ENCODE measurements around the gene PLXDC2.

Gene PLXDC2

GRCh38 chr10:20132816-20133215 is 316.6 kb downstream of the PLXDC2 start:
- no peak for DNase-seq (ENCODE audit: extremely low read depth, low read depth)
- no peak for TF ChIP-seq CTCF (IDR thresholded peaks at IDR 0.05; ENCODE audit: low read depth, low read length, missing control alignments)
- no peak overlapping the region for H3K4me3 ChIP-seq (replicated peaks; ENCODE audit: low read depth, low read length)

- no peak overlapping the region for H3K4me3 ChIP-seq (replicated peaks; ENCODE audit: low read depth, low read length)
- DNase-seq (ENCODE audit: extremely low read depth, low read depth), result no peak
- TF ChIP-seq CTCF (IDR thresholded peaks at IDR 0.05; ENCODE audit: low read depth, low read length, missing control alignments), result no peak
Measured at GRCh38 chr10:20133669-20134189, 317.5 kb downstream of the PLXDC2 start.

- TF ChIP-seq CTCF (IDR thresholded peaks at IDR 0.05; ENCODE audit: low read depth, low read length, missing control alignments), result no peak
- H3K4me3 ChIP-seq (replicated peaks; ENCODE audit: low read depth, low read length), result no peak overlapping the region
Measured at GRCh38 chr10:20142311-20142710, 326.1 kb downstream of the PLXDC2 start.

GRCh38 chr10:20144268-20144667 is 328.0 kb downstream of the PLXDC2 start:
- no peak for DNase-seq (ENCODE audit: extremely low read depth, low read depth)
- no peak for TF ChIP-seq CTCF (IDR thresholded peaks at IDR 0.05; ENCODE audit: low read depth, low read length, missing control alignments)
- no peak overlapping the region for H3K4me3 ChIP-seq (replicated peaks; ENCODE audit: low read depth, low read length)

More at GRCh38 chr10:20142311-20142710, 326.1 kb downstream of the PLXDC2 start:
- DNase-seq (ENCODE audit: extremely low read depth, low read depth), result no peak

- no peak overlapping the region for H3K4me3 ChIP-seq (replicated peaks; ENCODE audit: low read depth, low read length)
- no peak for DNase-seq (ENCODE audit: extremely low read depth, low read depth)
- TF ChIP-seq CTCF (IDR thresholded peaks at IDR 0.05; ENCODE audit: low read depth, low read length, missing control alignments), result no peak
Measured at GRCh38 chr10:20146004-20146403, 329.8 kb downstream of the PLXDC2 start.

GRCh38 chr10:20147684-20148083 is 331.5 kb downstream of the PLXDC2 start:
- DNase-seq (ENCODE audit: extremely low read depth, low read depth), result no peak
- TF ChIP-seq CTCF (IDR thresholded peaks at IDR 0.05; ENCODE audit: low read depth, low read length, missing control alignments), result no peak
- H3K4me3 ChIP-seq (replicated peaks; ENCODE audit: low read depth, low read length), result no peak overlapping the region

- TF ChIP-seq CTCF (IDR thresholded peaks at IDR 0.05; ENCODE audit: low read depth, low read length, missing control alignments), result no peak
- H3K4me3 ChIP-seq (replicated peaks; ENCODE audit: low read depth, low read length), result no peak overlapping the region
- DNase-seq (ENCODE audit: extremely low read depth, low read depth), result no peak
Measured at GRCh38 chr10:20156511-20156910, 340.3 kb downstream of the PLXDC2 start.

All from HFF-Myc (cell line).